Measurements from ENCODE around the gene MYBL2. TPM values are rescaled to one million over a fixed set of nuclear protein-coding genes. Genes with fewer than 3 reads are reported as not detected.

MYBL2 gene
- total RNA-seq, 1 donor from 2014 or later = 3.1 TPM

DNA sequence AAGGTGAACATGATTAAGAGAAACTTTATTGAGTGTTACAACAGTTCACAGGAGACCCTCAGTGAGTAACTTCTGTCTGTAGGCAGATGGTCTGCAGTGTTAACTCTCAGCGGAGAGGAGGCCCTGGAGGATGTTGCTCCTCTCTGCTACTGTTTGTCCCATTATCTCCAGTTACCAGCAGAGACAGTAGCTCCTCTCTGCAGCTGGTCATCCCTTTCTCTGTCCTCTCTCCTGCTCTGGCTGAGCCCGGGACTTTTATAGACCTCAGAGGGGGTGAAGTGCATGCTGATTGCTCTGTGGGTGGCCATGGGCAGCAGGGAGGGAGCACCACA, 54.1 kb downstream of the MYBL2 start:
- Histone ChIP-seq H3K9me3 (ENCODE audit: control insufficient read depth in 3 of 3, low read length in 3 of 3) (no peaks in the 10 kb centered on the region), H3K27ac (ENCODE audit: low read depth, low read length) (no peak overlapping the region), H3K4me3 (ENCODE audit: low read length in 3 of 3) (no peak overlapping the region), H3K36me3 (ENCODE audit: control insufficient read depth in 3 of 3, insufficient read depth in 3 of 3, low read length in 3 of 3) (no peaks in the 10 kb centered on the region), H3K27me3 (ENCODE audit: control insufficient read depth in 3 of 3, insufficient read depth in 3 of 3, low read length in 3 of 3) (peaks cover 0 to 7% (median 2%) of the 10 kb centered on the region in 3 donors), H3K9ac (ENCODE audit: low read depth in 1 of 3, low read length in 3 of 3) (no peak overlapping the region), H3K4me1 (ENCODE audit: control insufficient read depth in 3 of 3, insufficient read depth in 3 of 3, low read length in 3 of 3) (no peaks in the 10 kb centered on the region)

DNA sequence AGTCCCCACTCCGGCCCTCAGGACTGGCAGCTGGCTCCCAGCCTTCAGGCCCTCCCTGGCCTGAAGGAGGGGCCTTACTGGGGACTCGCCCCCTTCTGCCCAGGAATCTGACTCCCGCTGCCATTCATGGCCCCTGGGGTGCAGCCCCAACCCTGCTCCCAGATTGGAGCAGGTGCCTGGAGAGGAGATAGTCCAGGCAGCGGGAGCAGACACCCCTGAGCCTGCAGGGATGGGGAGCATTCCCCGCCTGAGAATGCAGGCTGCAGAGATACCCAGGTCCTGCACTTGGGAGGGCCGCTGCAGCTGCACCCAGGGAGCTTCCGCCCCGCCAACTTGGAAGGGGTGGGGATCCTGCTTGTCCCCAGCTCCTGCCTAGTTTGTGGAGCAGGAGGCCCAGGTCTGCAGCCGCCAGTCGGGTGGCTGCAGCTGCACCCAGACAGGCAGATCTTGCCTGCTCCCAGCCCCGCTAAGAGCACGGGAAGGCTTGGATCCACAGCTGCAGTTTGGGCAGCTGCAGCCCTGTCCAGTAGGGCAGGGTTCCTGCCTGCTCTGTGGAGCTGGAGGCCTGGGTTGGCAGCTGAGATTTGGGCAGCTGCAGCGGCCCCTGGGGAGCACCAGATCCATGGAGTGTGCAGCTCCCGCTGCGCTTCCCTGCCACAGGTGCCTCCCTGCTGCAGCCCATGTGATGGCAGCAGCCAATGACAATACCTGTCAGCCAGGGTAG, 54.7 kb downstream of the MYBL2 start:
- no peak overlapping the region for H3K27ac ChIP-seq (ENCODE audit: low read depth, low read length)
- H3K9me3 ChIP-seq (ENCODE audit: control insufficient read depth in 3 of 3, low read length in 3 of 3) = no peaks in the 10 kb centered on the region
- H3K36me3 ChIP-seq (ENCODE audit: control insufficient read depth in 3 of 3, insufficient read depth in 3 of 3, low read length in 3 of 3) = no peaks in the 10 kb centered on the region
- peaks cover 0 to 7% (median 2%) of the 10 kb centered on the region in 3 donors for H3K27me3 ChIP-seq (ENCODE audit: control insufficient read depth in 3 of 3, insufficient read depth in 3 of 3, low read length in 3 of 3)
- H3K4me3 ChIP-seq (ENCODE audit: low read length in 3 of 3) = no peak overlapping the region
- no peaks in the 10 kb centered on the region for H3K4me1 ChIP-seq (ENCODE audit: control insufficient read depth in 3 of 3, insufficient read depth in 3 of 3, low read length in 3 of 3)
- H3K9ac ChIP-seq (ENCODE audit: low read depth in 1 of 3, low read length in 3 of 3) = no peak overlapping the region

DNA sequence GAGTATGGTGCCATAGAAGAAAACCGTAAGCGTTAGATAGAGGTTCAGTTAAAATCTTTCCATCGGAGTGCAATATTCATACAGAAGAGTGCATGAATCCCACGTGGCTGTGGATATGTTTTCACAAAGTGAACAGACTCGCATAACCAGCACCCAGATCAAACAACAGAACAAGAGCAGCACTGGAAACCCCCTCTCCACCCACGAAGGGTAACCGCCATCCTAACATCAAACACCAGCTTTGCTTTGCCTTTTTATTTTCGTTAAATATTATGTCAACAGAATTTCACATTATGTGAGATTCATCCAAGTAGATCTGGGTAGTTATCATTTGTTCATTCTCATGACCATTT, 55.2 kb downstream of the MYBL2 start:
- Histone ChIP-seq H3K4me1 (ENCODE audit: control insufficient read depth in 3 of 3, insufficient read depth in 3 of 3, low read length in 3 of 3) (no peaks in the 10 kb centered on the region), H3K4me3 (ENCODE audit: low read length in 3 of 3) (no peak overlapping the region), H3K36me3 (ENCODE audit: control insufficient read depth in 3 of 3, insufficient read depth in 3 of 3, low read length in 3 of 3) (no peaks in the 10 kb centered on the region), H3K9me3 (ENCODE audit: control insufficient read depth in 3 of 3, low read length in 3 of 3) (no peaks in the 10 kb centered on the region), H3K27ac (ENCODE audit: low read depth, low read length) (no peak overlapping the region), H3K27me3 (ENCODE audit: control insufficient read depth in 3 of 3, insufficient read depth in 3 of 3, low read length in 3 of 3) (peaks cover 0 to 7% (median 2%) of the 10 kb centered on the region in 3 donors), H3K9ac (ENCODE audit: low read depth in 1 of 3, low read length in 3 of 3) (no peak overlapping the region)

DNA sequence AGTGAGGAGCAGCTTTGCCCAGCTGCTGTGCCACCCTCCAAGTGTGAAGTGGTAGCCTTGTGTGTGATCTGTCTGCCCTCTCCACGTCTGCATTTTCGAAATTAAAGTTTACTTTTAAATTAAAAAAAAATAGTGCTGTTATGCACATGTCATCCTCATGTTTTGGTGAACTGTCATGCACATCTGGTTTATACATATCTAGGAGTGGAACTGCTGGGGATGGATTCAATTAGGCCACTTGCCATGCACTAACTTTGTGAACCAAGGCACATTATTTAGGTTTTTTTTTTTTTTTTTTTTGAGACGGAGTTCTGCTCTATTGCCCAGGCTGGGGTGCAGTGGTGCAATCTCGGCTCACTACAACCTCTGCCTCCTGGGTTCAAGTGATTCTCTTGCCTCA, 56.3 kb downstream of the MYBL2 start:
- Histone ChIP-seq H3K27me3 (ENCODE audit: control insufficient read depth in 3 of 3, insufficient read depth in 3 of 3, low read length in 3 of 3) (peaks cover 0 to 7% (median 2%) of the 10 kb centered on the region in 3 donors), H3K36me3 (ENCODE audit: control insufficient read depth in 3 of 3, insufficient read depth in 3 of 3, low read length in 3 of 3) (no peaks in the 10 kb centered on the region), H3K4me3 (ENCODE audit: low read length in 3 of 3) (no peak overlapping the region), H3K27ac (ENCODE audit: low read depth, low read length) (no peak overlapping the region), H3K4me1 (ENCODE audit: control insufficient read depth in 3 of 3, insufficient read depth in 3 of 3, low read length in 3 of 3) (no peaks in the 10 kb centered on the region), H3K9me3 (ENCODE audit: control insufficient read depth in 3 of 3, low read length in 3 of 3) (no peaks in the 10 kb centered on the region), H3K9ac (ENCODE audit: low read depth in 1 of 3, low read length in 3 of 3) (no peak overlapping the region)

DNA sequence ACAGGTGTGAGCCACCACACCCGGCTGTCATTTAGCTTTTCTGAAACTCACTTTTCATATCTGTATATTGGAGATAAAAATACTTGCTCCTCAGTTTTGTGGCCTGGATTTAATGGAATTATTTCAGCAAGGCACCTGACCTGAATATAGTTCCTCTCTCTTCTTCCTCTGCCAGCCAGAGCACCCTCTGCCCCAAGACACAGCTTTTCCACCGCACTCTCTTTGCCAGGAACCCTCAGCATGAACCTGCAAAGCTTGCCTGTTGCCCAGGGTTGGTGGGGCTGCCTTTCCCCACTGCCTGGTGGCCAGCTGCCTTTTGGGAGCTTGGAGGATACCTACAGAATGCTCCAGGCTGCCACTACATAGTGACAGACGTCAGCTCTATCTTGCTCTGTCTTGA, 56.8 kb downstream of the MYBL2 start:
- no peaks in the 10 kb centered on the region for H3K9me3 ChIP-seq (ENCODE audit: control insufficient read depth in 3 of 3, low read length in 3 of 3)
- peaks cover 0 to 7% (median 2%) of the 10 kb centered on the region in 3 donors for H3K27me3 ChIP-seq (ENCODE audit: control insufficient read depth in 3 of 3, insufficient read depth in 3 of 3, low read length in 3 of 3)
- no peak overlapping the region for H3K4me3 ChIP-seq (ENCODE audit: low read length in 3 of 3)
- H3K27ac ChIP-seq (ENCODE audit: low read depth, low read length) = no peak overlapping the region
- no peaks in the 10 kb centered on the region for H3K36me3 ChIP-seq (ENCODE audit: control insufficient read depth in 3 of 3, insufficient read depth in 3 of 3, low read length in 3 of 3)
- no peak overlapping the region for H3K9ac ChIP-seq (ENCODE audit: low read depth in 1 of 3, low read length in 3 of 3)
- no peaks in the 10 kb centered on the region for H3K4me1 ChIP-seq (ENCODE audit: control insufficient read depth in 3 of 3, insufficient read depth in 3 of 3, low read length in 3 of 3)

DNA sequence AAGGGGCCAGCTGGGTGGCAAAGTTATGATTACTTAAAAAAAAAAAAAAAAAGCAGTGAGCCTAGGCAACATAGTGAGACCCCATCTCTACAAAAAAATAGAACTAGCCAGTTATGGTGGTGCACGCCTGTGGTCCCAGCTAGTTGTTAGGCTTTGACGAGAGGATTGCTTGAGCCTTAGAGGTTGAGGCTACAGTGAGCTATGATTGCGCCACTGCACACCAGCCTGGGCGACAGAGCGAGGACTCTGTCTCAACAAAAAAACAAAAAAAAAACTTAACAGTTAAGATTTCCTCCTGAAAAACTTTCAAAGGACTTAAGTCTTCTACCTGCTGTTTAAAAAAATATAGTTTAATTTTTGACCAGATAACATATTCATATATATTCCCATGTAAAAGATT, 57.5 kb downstream of the MYBL2 start:
- Histone ChIP-seq H3K9ac (ENCODE audit: low read depth in 1 of 3, low read length in 3 of 3) (no peak overlapping the region), H3K36me3 (ENCODE audit: control insufficient read depth in 3 of 3, insufficient read depth in 3 of 3, low read length in 3 of 3) (no peaks in the 10 kb centered on the region), H3K9me3 (ENCODE audit: control insufficient read depth in 3 of 3, low read length in 3 of 3) (no peaks in the 10 kb centered on the region)

DNA sequence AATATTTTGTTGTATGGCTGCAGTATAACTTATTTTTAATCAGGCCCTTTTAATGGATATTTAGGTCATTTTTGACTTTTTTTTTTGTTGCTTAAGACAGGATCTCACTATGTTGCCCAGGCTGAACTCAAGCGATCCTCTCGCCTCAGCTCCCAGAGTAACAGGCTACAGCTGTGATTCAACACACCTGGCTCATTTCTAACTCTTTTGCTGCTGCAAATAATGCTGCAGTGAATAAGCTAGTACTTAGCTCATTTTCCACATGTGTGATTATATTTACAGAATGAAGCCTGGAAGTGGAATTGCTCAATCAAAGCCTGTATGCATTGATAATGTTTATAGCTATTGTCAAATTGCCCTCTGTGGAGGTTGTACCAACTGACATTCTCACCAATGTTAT, 58.8 kb downstream of the MYBL2 start:
- Histone ChIP-seq H3K36me3 (ENCODE audit: control insufficient read depth in 3 of 3, insufficient read depth in 3 of 3, low read length in 3 of 3) (no peaks in the 10 kb centered on the region), H3K4me1 (ENCODE audit: control insufficient read depth in 3 of 3, insufficient read depth in 3 of 3, low read length in 3 of 3) (no peaks in the 10 kb centered on the region), H3K27ac (ENCODE audit: low read depth, low read length) (no peak overlapping the region), H3K4me3 (ENCODE audit: low read length in 3 of 3) (no peak overlapping the region), H3K9ac (ENCODE audit: low read depth in 1 of 3, low read length in 3 of 3) (no peak overlapping the region), H3K9me3 (ENCODE audit: control insufficient read depth in 3 of 3, low read length in 3 of 3) (no peaks in the 10 kb centered on the region), H3K27me3 (ENCODE audit: control insufficient read depth in 3 of 3, insufficient read depth in 3 of 3, low read length in 3 of 3) (peaks cover 0 to 7% (median 2%) of the 10 kb centered on the region in 3 donors)

More for the DNA sequence above, 57.5 kb downstream of the MYBL2 start:
- no peak overlapping the region for H3K27ac ChIP-seq (ENCODE audit: low read depth, low read length)
- peaks cover 0 to 7% (median 2%) of the 10 kb centered on the region in 3 donors for H3K27me3 ChIP-seq (ENCODE audit: control insufficient read depth in 3 of 3, insufficient read depth in 3 of 3, low read length in 3 of 3)
- H3K4me1 ChIP-seq (ENCODE audit: control insufficient read depth in 3 of 3, insufficient read depth in 3 of 3, low read length in 3 of 3) = no peaks in the 10 kb centered on the region
- H3K4me3 ChIP-seq (ENCODE audit: low read length in 3 of 3) = no peak overlapping the region

DNA sequence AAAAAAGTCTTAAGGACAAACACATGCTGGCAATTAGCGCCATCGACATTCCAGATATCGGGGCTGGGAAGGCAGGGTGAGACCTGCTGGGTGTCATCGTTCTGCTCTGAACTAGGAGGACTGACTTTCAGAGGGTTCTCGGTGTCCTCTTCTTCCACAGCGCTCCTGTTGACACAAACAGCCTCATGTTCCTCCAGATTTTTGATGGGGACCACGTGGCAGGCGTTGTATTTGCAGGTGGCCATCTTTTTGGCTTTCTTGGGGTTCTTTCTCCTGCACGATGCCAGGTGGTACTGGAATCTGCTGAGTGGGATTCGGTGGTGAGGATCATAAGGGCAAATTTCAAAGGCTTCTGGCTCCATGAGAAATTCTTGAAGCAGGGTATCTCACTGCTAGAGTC, 59.4 kb downstream of the MYBL2 start:
- no peaks in the 10 kb centered on the region for H3K9me3 ChIP-seq (ENCODE audit: control insufficient read depth in 3 of 3, low read length in 3 of 3)
- no peak overlapping the region for H3K9ac ChIP-seq (ENCODE audit: low read depth in 1 of 3, low read length in 3 of 3)
- H3K4me1 ChIP-seq (ENCODE audit: control insufficient read depth in 3 of 3, insufficient read depth in 3 of 3, low read length in 3 of 3) = no peaks in the 10 kb centered on the region
- H3K27ac ChIP-seq (ENCODE audit: low read depth, low read length) = no peak overlapping the region
- H3K4me3 ChIP-seq (ENCODE audit: low read length in 3 of 3) = no peak overlapping the region
- H3K36me3 ChIP-seq (ENCODE audit: control insufficient read depth in 3 of 3, insufficient read depth in 3 of 3, low read length in 3 of 3) = no peaks in the 10 kb centered on the region
- peaks cover 0 to 6% (median 3%) of the 10 kb centered on the region in 3 donors for H3K27me3 ChIP-seq (ENCODE audit: control insufficient read depth in 3 of 3, insufficient read depth in 3 of 3, low read length in 3 of 3)

DNA sequence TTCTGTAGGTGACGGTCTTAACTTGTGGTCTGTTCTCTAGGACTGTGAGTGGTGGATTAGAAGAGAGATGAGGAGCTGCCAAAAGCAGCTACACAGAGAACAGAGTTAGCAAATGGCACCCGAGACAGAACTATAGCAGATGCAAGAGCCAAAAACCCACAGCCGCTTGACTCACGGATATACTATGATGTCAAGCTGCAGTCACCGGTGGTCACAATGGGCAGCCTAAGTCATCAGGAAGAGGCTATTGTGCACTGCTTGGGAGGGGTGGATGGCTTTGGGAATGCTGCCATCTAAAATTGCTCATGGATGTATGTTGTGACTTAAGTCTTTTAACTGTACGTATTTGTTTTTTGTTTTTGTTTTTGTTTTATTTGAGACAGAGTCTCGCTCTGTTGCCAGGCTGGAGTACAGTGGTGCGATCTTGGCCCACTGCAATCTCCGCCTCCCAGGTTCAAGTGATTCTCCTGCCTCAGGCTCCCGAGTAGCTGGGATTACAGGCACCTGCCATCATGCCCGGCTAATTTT, 60.0 kb downstream of the MYBL2 start, which contains the start of gene GTSF1L:
Gene GTSF1L (minus strand): TSS at position 192 of the 528 bp plus-strand sequence. CDS start 308 bp downstream, outside the sequence.
- Histone ChIP-seq H3K4me3 (ENCODE audit: low read length in 3 of 3) (no peak within 1 kb of the TSS), H3K4me1 (ENCODE audit: control insufficient read depth in 3 of 3, insufficient read depth in 3 of 3, low read length in 3 of 3) (no peaks in the 10 kb centered on the region), H3K27ac (ENCODE audit: low read depth, low read length) (no peak within 1 kb of the TSS), H3K9me3 (ENCODE audit: control insufficient read depth in 3 of 3, low read length in 3 of 3) (no peaks in the 10 kb centered on the region), H3K36me3 (ENCODE audit: control insufficient read depth in 3 of 3, insufficient read depth in 3 of 3, low read length in 3 of 3) (no peaks in the 10 kb centered on the region), H3K9ac (ENCODE audit: low read depth in 1 of 3, low read length in 3 of 3) (no peak within 1 kb of the TSS), H3K27me3 (ENCODE audit: control insufficient read depth in 3 of 3, insufficient read depth in 3 of 3, low read length in 3 of 3) (peaks cover 0 to 10% (median 8%) of the 10 kb centered on the region in 3 donors)

DNA sequence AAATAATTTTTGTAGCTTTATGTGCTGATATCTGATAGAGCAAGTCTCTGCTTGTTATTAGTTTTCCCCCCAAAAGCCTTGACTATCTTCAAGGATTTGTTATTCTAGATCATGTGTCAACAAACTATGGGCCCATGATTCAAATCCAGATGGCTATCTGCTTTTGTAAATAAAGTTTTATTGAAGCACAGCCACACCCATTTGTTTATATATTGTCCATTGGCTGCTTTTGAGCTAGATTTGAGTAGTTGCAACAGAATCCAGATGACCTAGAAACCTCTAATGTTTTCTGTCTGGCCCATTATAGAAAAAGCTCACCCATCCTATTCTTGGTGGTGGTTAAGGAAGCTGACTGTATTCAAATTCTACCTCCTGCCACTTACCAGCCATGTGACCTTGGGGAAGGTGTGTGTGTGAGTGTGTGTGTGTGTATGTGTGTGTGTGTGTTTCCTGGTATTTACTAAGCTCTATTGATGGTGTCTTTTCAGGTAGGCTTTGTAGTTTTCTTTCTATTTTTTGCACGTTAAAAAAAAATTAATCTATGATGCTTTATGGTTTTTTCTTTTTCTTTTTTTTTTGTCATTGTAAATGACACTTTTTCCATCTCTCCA, 61.2 kb downstream of the MYBL2 start:
- Histone ChIP-seq H3K27me3 (ENCODE audit: control insufficient read depth in 3 of 3, insufficient read depth in 3 of 3, low read length in 3 of 3) (peaks cover 0 to 13% (median 9%) of the 10 kb centered on the region in 3 donors), H3K4me1 (ENCODE audit: control insufficient read depth in 3 of 3, insufficient read depth in 3 of 3, low read length in 3 of 3) (no peaks in the 10 kb centered on the region), H3K9ac (ENCODE audit: low read depth in 1 of 3, low read length in 3 of 3) (no peak overlapping the region), H3K27ac (ENCODE audit: low read depth, low read length) (no peak overlapping the region), H3K9me3 (ENCODE audit: control insufficient read depth in 3 of 3, low read length in 3 of 3) (no peaks in the 10 kb centered on the region), H3K36me3 (ENCODE audit: control insufficient read depth in 3 of 3, insufficient read depth in 3 of 3, low read length in 3 of 3) (no peaks in the 10 kb centered on the region), H3K4me3 (ENCODE audit: low read length in 3 of 3) (no peak overlapping the region)
